Astrocyte (in vitro differentiated cells and primary cell): ENCODE data around the gene GFOD1. TPM values are rescaled to one million over a fixed set of nuclear protein-coding genes. Genes with fewer than 3 reads are reported as not detected.

Source experiments
- DNase-seq: peaks from one replicate; pipeline ENCODE4 v3.0.0-alpha.2; 2010; ENCODE audit warnings: low read depth
- FAIRE-seq: peaks from 2 replicates; lab custom pipeline; 2011; peaks lifted over from hg19 to GRCh38; lab: Jason Lieb, UNC
- H2AFZ ChIP-seq: 2 replicates; pipeline ENCODE4 v1.6.0; 2012; ENCODE audit warnings: low read depth, low read length, inconsistent platforms
- H3K27ac ChIP-seq: 2 replicates; pipeline ENCODE4 v1.5.1; 2011; ENCODE audit warnings: low read depth, low read length, inconsistent platforms
- H3K27me3 ChIP-seq: 2 replicates; pipeline ENCODE4 v1.6.0; 2011; ENCODE audit warnings: low read length, inconsistent platforms; ENCODE audit not compliant: insufficient read depth
- H3K36me3 ChIP-seq: 2 replicates; pipeline ENCODE4 v1.5.1; 2011; ENCODE audit warnings: low read length, inconsistent platforms; ENCODE audit not compliant: insufficient read depth
- H3K4me1 ChIP-seq: 2 replicates; pipeline ENCODE4 v1.5.1; 2011; ENCODE audit warnings: low read length, inconsistent platforms; ENCODE audit not compliant: insufficient read depth
- H3K4me2 ChIP-seq: 2 replicates; pipeline ENCODE4 v1.6.0; 2012; ENCODE audit warnings: low read length, inconsistent platforms
- H3K4me3 ChIP-seq: 2 replicates; pipeline ENCODE4 v1.5.1; 2011; ENCODE audit warnings: low read depth, mild to moderate bottlenecking, low read length, inconsistent platforms; ENCODE audit not compliant: insufficient read depth
- H3K79me2 ChIP-seq: 2 replicates; pipeline ENCODE4 v1.6.0; 2012; ENCODE audit warnings: mild to moderate bottlenecking, low read length, inconsistent platforms; ENCODE audit not compliant: insufficient read depth
- H3K9ac ChIP-seq: 2 replicates; pipeline ENCODE4 v1.6.0; 2012; ENCODE audit warnings: mild to moderate bottlenecking, low read length, inconsistent platforms
- H3K9me3 ChIP-seq: 2 replicates; pipeline ENCODE4 v1.5.1; 2012; ENCODE audit warnings: low read depth, mild to moderate bottlenecking, low read length, inconsistent platforms; ENCODE audit not compliant: insufficient read depth
- H4K20me1 ChIP-seq: 2 replicates; pipeline ENCODE4 v1.6.0; 2012; ENCODE audit warnings: low read length, inconsistent platforms; ENCODE audit not compliant: insufficient read depth
- H3K27ac Mint-ChIP-seq: one replicate; pipeline ENCODE4 v1.8.0; 2021; ENCODE audit warnings: mild to moderate bottlenecking, mixed read lengths; ENCODE audit not compliant: unreplicated experiment
- H3K27me3 Mint-ChIP-seq: one replicate; pipeline ENCODE4 v1.8.0; 2021; ENCODE audit warnings: low read depth, mixed read lengths; ENCODE audit not compliant: unreplicated experiment
- H3K36me3 Mint-ChIP-seq: one replicate; pipeline ENCODE4 v1.8.0; 2021; ENCODE audit warnings: low read depth, mixed read lengths; ENCODE audit not compliant: unreplicated experiment
- H3K4me1 Mint-ChIP-seq: one replicate; pipeline ENCODE4 v1.8.0; 2021; ENCODE audit warnings: low read depth, mixed read lengths; ENCODE audit not compliant: unreplicated experiment
- H3K4me3 Mint-ChIP-seq: one replicate; pipeline ENCODE4 v1.8.0; 2021; ENCODE audit warnings: mild to moderate bottlenecking, moderate library complexity, mixed read lengths; ENCODE audit not compliant: unreplicated experiment
- H3K9me3 Mint-ChIP-seq: one replicate; pipeline ENCODE4 v1.8.0; 2021; ENCODE audit warnings: mild to moderate bottlenecking, mixed read lengths; ENCODE audit not compliant: unreplicated experiment
- CTCF ChIP-seq: IDR thresholded peaks from 2 replicates; pipeline ENCODE4 v1.5.1; 2011; ENCODE audit warnings: low read depth, mild to moderate bottlenecking, inconsistent platforms, low read length, moderate library complexity; ENCODE audit not compliant: insufficient read depth
- EZH2 ChIP-seq: IDR thresholded peaks from 2 replicates; pipeline ENCODE4 v1.6.1; 2012; ENCODE audit warnings: mild to moderate bottlenecking, low read length, inconsistent platforms; ENCODE audit not compliant: insufficient read depth
- total RNA-seq: library from RNA; stranded (reverse); gene quantifications from 2 replicates; pipeline ENCODE4 v1.2.1, GENCODE V29; 2021

Gene GFOD1
- total RNA-seq, 1 donor from 2014 or later, result 10.8 TPM

GRCh38 chr6:13372688-13373487 lies 114.5 kb downstream of the GFOD1 start:
- Histone ChIP-seq H4K20me1 (no peaks in the 10 kb centered on the region), H2AFZ (no peak overlapping the region), H3K9me3 (no peaks in the 10 kb centered on the region), H3K4me3 (no peak overlapping the region), H3K27ac (no peak overlapping the region), H3K27me3 (no peaks in the 10 kb centered on the region), H3K4me2 (no peak overlapping the region), H3K9ac (no peak overlapping the region), H3K79me2 (no peaks in the 10 kb centered on the region), H3K36me3 (no peaks in the 10 kb centered on the region), H3K4me1 (no peaks in the 10 kb centered on the region)
- no peaks in the 10 kb centered on the region for H3K27me3 Mint-ChIP-seq
- H3K9me3 Mint-ChIP-seq, result peaks cover 4% of the 10 kb centered on the region
- no peak for FAIRE-seq
- no peak for DNase-seq
- H3K27ac Mint-ChIP-seq, result no peak overlapping the region
- TF ChIP-seq CTCF (no peak), EZH2 (no peak)
- H3K4me1 Mint-ChIP-seq, result peaks cover 20% of the 10 kb centered on the region
- H3K4me3 Mint-ChIP-seq, result no peak overlapping the region
- peaks cover 8% of the 10 kb centered on the region for H3K36me3 Mint-ChIP-seq

DNA sequence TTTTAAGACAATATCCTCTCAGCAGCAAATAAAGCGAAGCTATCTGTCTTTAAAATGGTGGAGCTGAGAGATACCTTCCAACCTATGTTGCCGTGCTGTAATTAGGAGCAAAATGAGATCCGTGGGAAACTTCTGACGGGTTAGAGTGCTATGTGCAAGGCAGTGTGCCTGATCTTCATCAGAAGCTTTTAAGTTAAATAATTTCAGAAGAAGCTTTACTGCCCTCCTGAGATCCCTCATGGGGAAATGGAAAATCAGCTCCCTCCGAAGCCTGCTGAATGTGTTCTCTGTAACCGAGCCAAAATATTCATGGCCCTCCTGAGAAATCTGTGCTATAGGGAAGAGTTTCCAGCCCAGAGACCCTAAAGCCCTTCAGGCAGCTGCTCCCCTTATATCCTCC lies 115.3 kb downstream of the GFOD1 start:
- FAIRE-seq, result no peak
- Histone ChIP-seq H3K27ac (no peak overlapping the region), H3K4me1 (peaks cover 4% of the 10 kb centered on the region), H3K27me3 (no peaks in the 10 kb centered on the region), H3K36me3 (no peaks in the 10 kb centered on the region), H2AFZ (no peak overlapping the region), H3K79me2 (no peaks in the 10 kb centered on the region), H3K4me2 (no peak overlapping the region), H3K4me3 (no peak overlapping the region), H3K9ac (no peak overlapping the region), H3K9me3 (no peaks in the 10 kb centered on the region), H4K20me1 (no peaks in the 10 kb centered on the region)
- TF ChIP-seq CTCF (no peak), EZH2 (no peak)
- DNase-seq, result no peak
- peaks cover 22% of the 10 kb centered on the region for H3K4me1 Mint-ChIP-seq
- no peak overlapping the region for H3K4me3 Mint-ChIP-seq
- peaks cover 7% of the 10 kb centered on the region for H3K36me3 Mint-ChIP-seq
- H3K27ac Mint-ChIP-seq, result no peak overlapping the region
- H3K9me3 Mint-ChIP-seq, result no peaks in the 10 kb centered on the region
- no peaks in the 10 kb centered on the region for H3K27me3 Mint-ChIP-seq
